ENCODE results near the gene ARFIP1.
A peak's percentile ranks its signal among the peaks of the same experiment; 100 is the strongest.
"Not testable (repeated sequence)": the region's sequence is repeated elsewhere in the genome, so short reads cannot be mapped to it uniquely, and the experiment has no call there.

Gene ARFIP1

DNA sequence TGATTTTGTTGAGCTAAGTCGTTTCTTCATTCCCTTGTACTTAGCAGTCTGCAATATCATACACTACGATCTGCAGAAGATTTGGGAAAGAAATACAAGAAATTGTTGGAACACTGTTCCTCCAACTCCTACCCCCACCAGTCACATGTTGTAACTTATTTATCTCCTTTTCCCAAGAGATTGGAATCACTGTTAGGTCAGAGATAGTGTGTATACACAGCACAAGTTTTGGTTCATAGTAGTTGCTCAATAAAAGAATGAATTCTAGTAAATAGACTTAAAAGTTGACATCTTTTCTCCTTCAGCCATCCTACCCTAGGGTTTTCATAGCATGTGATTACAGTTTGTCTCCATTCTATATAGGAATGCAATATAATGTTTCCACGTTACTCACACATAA, 68.8 kb downstream of the ARFIP1 start:
- H3K9me3 Mint-ChIP-seq, result peaks cover 9% of the 10 kb centered on the region
- H3K4me3 Mint-ChIP-seq, result no peak overlapping the region
- H3K27me3 Mint-ChIP-seq, result no peaks in the 10 kb centered on the region
- H3K36me3 Mint-ChIP-seq (ENCODE audit: low read depth), result peaks cover 9% of the 10 kb centered on the region
- peaks cover 24% of the 10 kb centered on the region for H3K4me1 Mint-ChIP-seq (ENCODE audit: low read depth)
- H3K27ac Mint-ChIP-seq, result no peak overlapping the region

DNA sequence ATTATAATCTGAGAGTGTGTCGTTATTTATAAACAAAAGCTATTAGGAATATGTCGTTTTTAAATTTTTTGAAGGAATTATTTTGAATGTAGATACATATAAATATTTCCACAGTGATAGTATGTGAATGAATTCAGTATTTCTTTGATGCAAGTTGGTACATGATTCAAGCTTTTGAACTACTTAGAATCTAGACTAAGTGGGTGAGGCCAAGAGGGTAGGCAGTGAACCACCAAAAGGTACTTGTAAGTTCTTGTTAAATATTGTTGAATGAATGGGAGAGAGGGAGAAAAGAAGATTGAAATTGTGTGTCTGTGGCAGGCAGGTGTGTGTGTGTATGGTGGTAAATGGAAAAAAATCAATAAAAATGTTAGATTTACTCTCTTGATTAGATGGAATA, 69.6 kb downstream of the ARFIP1 start:
- Mint-ChIP-seq H3K36me3 (ENCODE audit: low read depth) (peaks cover 15% of the 10 kb centered on the region), H3K4me3 (no peak overlapping the region), H3K9me3 (peaks cover 14% of the 10 kb centered on the region), H3K27ac (no peak overlapping the region), H3K4me1 (ENCODE audit: low read depth) (peaks cover 24% of the 10 kb centered on the region), H3K27me3 (no peaks in the 10 kb centered on the region)

DNA sequence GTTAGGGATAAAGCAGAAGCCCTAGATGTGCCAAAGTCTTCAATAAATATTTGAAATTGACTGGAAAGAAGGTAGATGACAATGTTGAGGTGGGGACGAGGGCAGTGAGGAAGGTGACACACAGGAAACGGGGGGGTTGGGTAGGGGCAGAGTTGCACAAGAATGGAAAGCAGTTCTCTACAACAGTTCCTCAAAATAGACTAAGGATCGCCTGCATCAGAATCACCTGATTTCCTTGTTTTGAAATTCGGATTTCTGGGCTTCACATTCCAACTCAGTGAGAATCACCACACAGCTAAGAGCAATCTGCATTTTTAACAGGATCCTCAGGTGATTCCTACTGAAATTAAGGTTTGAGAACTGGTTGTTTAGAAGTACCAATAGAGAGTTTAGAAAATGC, 70.6 kb downstream of the ARFIP1 start:
- peaks cover 24% of the 10 kb centered on the region for H3K4me1 Mint-ChIP-seq (ENCODE audit: low read depth)
- H3K9me3 Mint-ChIP-seq, result peaks cover 16% of the 10 kb centered on the region
- no peak overlapping the region for H3K27ac Mint-ChIP-seq
- peak overlapping the region; percentile 12 for H3K4me3 Mint-ChIP-seq
- peaks cover 17% of the 10 kb centered on the region for H3K36me3 Mint-ChIP-seq (ENCODE audit: low read depth)
- H3K27me3 Mint-ChIP-seq, result no peaks in the 10 kb centered on the region

DNA sequence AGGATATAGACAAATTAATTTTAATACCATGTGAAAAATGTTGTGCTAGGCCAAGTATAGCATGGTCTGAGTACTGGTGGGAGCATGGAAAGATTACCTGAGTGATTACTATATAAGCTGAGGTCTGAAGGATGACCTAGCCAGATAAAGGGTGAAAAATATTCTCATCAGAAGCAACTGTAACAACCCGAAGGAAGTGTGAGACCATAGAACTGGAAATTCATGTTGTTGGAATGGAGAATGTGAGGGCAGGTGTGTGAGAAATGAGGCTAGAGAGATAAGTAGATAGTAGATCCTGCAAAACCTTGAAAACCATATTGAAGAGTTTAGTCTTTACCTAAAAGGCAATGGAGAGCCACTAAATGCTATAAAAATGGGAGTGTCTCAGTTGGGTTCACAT, 71.5 kb downstream of the ARFIP1 start:
- Mint-ChIP-seq H3K4me3 (no peak overlapping the region), H3K36me3 (ENCODE audit: low read depth) (peaks cover 17% of the 10 kb centered on the region), H3K27me3 (no peaks in the 10 kb centered on the region), H3K4me1 (ENCODE audit: low read depth) (peaks cover 24% of the 10 kb centered on the region), H3K27ac (no peak overlapping the region), H3K9me3 (peaks cover 16% of the 10 kb centered on the region)

DNA sequence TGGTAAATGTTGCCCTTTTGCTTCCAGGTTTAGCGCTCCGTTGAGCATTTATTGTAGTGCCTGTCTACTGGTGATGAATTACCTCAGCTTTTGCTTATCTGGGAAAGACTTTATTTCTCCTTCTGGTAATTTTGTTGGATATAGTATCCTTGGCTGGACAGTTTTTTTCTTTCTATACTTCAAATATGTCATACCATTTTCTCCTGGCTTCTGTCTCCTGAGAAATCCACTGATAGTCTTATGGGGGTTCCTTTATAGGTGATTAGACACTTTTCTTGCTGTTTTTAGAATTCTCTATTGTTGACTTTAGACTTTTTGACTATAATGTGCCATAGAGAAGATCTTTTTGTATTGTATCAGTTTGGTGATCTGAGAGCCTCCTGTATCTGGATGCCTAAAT, 73.5 kb downstream of the ARFIP1 start:
- Mint-ChIP-seq H3K36me3 (ENCODE audit: low read depth) (peaks cover 17% of the 10 kb centered on the region), H3K4me1 (ENCODE audit: low read depth) (peaks cover 21% of the 10 kb centered on the region), H3K4me3 (no peak overlapping the region)

DNA sequence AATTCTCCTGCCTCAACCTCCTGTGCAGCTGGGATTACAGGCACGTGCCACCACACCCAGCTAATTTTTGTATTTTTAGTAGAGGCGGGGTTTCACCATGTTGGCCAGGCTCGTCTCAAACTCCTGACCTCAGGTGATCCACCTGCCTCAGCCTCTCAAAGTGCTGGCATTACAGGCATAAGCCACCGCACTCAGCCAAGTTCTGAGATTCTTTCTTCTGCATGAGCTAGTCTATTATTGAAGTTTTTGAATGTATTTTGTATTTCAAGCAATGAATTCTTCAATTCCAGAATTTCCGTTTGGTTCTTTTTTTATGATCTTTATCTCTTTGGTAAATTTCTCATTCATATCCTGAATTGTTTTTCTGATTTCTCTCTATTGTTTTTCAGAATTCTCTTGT, 74.3 kb downstream of the ARFIP1 start:
- H3K4me3 Mint-ChIP-seq, H3K27me3 Mint-ChIP-seq, H3K27ac Mint-ChIP-seq: not testable (repeated sequence)
- Mint-ChIP-seq H3K4me1 (ENCODE audit: low read depth) (peaks cover 21% of the 10 kb centered on the region), H3K36me3 (ENCODE audit: low read depth) (peaks cover 17% of the 10 kb centered on the region), H3K9me3 (peaks cover 16% of the 10 kb centered on the region)

More for the DNA sequence above, 73.5 kb downstream of the ARFIP1 start:
- Mint-ChIP-seq H3K27ac (no peak overlapping the region), H3K27me3 (no peaks in the 10 kb centered on the region), H3K9me3 (peaks cover 16% of the 10 kb centered on the region)

DNA sequence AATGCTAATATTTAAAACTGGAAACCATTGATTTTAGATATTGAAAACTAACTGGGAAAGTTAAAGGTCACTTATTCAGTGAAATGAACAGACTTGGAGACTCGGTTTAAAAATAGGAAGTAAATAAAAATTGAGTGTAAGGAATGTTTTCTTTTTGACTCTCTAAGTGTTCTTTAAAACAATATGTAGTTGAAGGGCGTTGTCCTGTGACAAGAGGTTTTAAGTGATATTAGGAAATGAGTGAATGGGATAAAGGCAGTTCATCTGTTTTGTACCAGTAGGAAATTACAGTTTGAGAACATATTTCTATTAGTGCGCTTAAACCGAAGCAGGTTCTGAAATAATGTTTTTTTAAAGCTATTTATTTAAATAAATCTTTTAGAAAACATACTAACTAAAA, 77.2 kb downstream of the ARFIP1 start:
- Mint-ChIP-seq H3K9me3 (peaks cover 16% of the 10 kb centered on the region), H3K36me3 (ENCODE audit: low read depth) (peaks cover 23% of the 10 kb centered on the region), H3K27ac (no peak overlapping the region), H3K4me3 (no peak overlapping the region), H3K4me1 (ENCODE audit: low read depth) (no peaks in the 10 kb centered on the region), H3K27me3 (no peaks in the 10 kb centered on the region)

DNA sequence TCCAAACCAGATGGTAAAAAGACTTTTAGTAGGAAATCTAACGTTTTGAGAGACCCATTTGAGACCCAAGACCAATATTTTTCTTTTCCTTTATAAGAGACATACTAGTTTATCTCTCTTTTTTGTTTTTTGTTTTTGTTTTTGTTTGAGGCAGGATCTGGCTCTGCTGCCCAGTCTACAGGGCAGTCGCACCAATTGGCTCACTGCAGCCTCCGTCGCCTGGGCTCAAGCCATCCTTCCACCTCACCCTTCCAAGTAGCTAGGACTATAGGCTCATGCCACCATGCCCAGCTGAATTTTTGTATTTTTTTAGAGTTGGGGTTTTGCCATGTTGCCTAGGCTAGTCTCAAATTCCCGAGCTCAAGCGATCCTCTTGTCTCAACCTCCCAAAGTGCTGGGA, 79.2 kb downstream of the ARFIP1 start:
- no peaks in the 10 kb centered on the region for H3K27me3 Mint-ChIP-seq
- no peak overlapping the region for H3K4me3 Mint-ChIP-seq
- H3K9me3 Mint-ChIP-seq, result peaks cover 6% of the 10 kb centered on the region
- no peak overlapping the region for H3K27ac Mint-ChIP-seq
- peaks cover 20% of the 10 kb centered on the region for H3K36me3 Mint-ChIP-seq (ENCODE audit: low read depth)
- H3K4me1 Mint-ChIP-seq (ENCODE audit: low read depth), result no peaks in the 10 kb centered on the region

DNA sequence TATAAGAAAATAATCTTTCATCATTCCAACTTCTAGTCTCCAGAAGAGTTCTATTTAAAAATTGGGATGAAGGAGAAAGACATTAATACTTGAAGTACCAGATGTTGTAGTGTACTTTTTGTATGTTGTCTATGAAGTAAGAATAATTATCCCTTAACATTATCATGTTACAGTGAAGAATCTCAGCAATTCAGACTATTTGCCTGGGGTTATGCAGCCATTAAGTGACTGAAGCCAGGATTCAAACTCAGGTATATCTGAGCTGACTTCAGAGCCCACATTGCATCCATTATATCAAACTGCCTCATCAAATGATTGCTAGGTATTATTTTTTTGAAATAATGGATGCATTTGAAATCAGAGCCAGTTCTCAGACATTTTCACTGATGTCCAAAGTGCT, 80.3 kb downstream of the ARFIP1 start:
- no peaks in the 10 kb centered on the region for H3K27me3 Mint-ChIP-seq
- no peak overlapping the region for H3K4me3 Mint-ChIP-seq
- no peaks in the 10 kb centered on the region for H3K4me1 Mint-ChIP-seq (ENCODE audit: low read depth)
- H3K36me3 Mint-ChIP-seq (ENCODE audit: low read depth), result peaks cover 19% of the 10 kb centered on the region
- H3K9me3 Mint-ChIP-seq, result no peaks in the 10 kb centered on the region
- H3K27ac Mint-ChIP-seq, result no peak overlapping the region

DNA sequence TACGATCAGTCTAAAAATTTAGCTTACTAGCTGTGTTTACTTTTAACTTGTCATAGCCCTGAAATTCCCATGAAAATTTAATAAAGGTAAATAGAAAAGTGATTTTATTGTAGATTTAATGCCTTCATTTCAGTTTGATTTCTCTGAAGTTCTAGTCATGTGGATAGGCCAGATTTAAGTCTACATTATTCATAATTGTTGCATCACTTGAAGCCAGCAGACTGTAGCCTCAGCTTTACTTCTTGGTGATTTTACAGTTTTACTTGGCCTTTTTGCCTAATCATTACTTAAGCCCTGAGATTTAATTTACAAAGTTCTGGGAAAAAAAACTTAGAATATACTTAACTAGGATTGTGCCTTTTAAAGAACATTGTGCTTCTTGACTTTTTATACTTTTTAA, 82.9 kb downstream of the ARFIP1 start:
- Mint-ChIP-seq H3K27me3 (no peaks in the 10 kb centered on the region), H3K4me1 (ENCODE audit: low read depth) (no peaks in the 10 kb centered on the region), H3K4me3 (no peak overlapping the region), H3K27ac (no peak overlapping the region), H3K36me3 (ENCODE audit: low read depth) (peaks cover 19% of the 10 kb centered on the region), H3K9me3 (no peaks in the 10 kb centered on the region)

DNA sequence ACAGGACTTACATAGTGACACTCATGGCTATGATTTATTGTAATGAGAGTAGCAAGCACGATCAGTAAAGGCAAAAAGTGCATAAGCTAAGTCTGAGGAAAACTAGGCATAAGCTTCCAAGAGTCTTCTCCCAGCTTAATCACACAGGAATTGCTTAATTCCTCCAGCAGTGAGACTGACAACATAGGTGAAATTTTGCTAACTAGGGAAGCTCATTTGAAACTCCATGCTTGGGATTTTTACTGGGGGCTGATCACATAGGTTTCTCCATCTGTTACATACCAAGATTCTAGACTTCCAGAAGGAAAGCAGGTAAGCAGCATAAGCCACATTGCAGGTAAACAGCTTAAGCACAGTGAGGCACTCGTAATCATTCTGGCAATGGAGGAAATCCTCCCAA, 84.6 kb downstream of the ARFIP1 start:
- H3K27ac Mint-ChIP-seq, result no peak overlapping the region
- no peak overlapping the region for H3K4me3 Mint-ChIP-seq
- H3K4me1 Mint-ChIP-seq (ENCODE audit: low read depth), result no peaks in the 10 kb centered on the region
- H3K36me3 Mint-ChIP-seq (ENCODE audit: low read depth), result peaks cover 19% of the 10 kb centered on the region
- H3K9me3 Mint-ChIP-seq, result no peaks in the 10 kb centered on the region
- H3K27me3 Mint-ChIP-seq, result no peaks in the 10 kb centered on the region

DNA sequence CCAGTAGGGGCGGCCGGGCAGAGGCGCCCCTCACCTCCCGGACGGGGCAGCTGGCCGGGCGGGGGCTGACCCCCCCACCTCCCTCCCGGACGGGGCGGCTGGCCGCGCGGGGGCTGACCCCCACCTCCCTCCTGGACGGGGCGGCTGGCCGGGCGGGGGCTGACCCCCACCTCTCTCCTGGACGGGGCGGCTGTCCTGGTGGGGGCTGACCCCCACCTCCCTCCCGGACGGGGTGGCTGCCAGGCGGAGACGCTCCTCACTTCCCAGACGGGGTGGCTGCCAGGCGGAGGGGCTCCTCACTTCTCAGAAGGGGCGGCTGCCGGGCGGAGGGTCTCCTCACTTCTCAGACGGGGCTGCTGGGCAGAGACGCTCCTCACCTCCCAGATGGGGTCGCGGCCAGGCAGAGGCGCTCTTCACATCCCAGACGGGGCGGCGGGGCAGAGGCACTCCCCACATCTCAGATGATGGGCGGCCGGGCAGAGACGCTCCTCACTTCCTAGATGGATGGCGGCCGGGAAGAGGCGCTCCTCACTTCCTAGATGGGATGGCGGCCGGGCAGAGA, 86.8 kb downstream of the ARFIP1 start:
- not testable (repeated sequence) for H3K9me3 Mint-ChIP-seq; H3K4me3 Mint-ChIP-seq; H3K27ac Mint-ChIP-seq; H3K27me3 Mint-ChIP-seq; H3K4me1 Mint-ChIP-seq (ENCODE audit: low read depth)
- H3K36me3 Mint-ChIP-seq (ENCODE audit: low read depth), result peaks cover 19% of the 10 kb centered on the region

DNA sequence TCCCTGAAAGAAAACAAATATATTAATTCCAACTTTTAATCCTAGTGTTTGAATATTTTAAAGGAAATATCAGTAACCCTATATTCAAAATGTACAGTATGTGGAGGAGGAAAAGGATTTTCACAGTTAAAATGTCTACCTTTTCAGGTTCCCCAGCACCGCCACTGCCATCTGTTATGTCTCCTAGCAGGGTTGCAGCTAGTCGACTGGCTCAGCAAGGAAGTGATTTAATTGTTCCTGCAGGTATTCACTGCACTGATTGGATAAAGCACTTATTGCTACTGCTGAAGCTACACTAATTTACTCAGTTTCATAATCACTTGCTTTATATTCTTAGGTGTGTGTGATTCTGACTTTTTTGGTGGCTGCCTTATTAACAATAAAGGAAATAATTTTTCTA, 90.9 kb downstream of the ARFIP1 start:
- Mint-ChIP-seq H3K27ac (no peak overlapping the region), H3K4me1 (ENCODE audit: low read depth) (no peaks in the 10 kb centered on the region), H3K36me3 (ENCODE audit: low read depth) (peaks cover 19% of the 10 kb centered on the region), H3K27me3 (no peaks in the 10 kb centered on the region), H3K4me3 (no peak overlapping the region), H3K9me3 (no peaks in the 10 kb centered on the region)

DNA sequence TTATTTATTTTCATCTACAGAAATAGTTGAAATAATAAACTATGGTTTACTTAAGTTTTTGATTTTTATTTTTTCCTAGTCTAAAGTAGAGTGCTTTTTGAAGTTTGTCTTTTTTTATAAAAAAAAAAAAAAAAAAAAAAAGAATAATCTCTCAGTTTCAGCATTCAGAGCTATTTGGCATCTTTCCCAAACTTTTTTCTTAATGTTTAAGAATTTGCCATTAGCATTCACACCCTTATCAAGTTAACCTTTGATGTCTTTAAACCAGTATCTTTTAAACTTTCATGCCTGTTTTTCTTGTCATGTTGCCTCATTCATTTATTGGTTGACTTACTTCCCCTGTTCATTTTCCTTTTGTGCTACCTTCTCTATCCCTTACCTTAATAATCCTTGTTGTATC, 95.5 kb downstream of the ARFIP1 start:
- H3K27me3 Mint-ChIP-seq, result no peaks in the 10 kb centered on the region
- H3K4me1 Mint-ChIP-seq (ENCODE audit: low read depth), result no peaks in the 10 kb centered on the region
- H3K27ac Mint-ChIP-seq, result no peak overlapping the region
- H3K36me3 Mint-ChIP-seq (ENCODE audit: low read depth), result peaks cover 48% of the 10 kb centered on the region
- no peak overlapping the region for H3K4me3 Mint-ChIP-seq
- H3K9me3 Mint-ChIP-seq, result no peaks in the 10 kb centered on the region

DNA sequence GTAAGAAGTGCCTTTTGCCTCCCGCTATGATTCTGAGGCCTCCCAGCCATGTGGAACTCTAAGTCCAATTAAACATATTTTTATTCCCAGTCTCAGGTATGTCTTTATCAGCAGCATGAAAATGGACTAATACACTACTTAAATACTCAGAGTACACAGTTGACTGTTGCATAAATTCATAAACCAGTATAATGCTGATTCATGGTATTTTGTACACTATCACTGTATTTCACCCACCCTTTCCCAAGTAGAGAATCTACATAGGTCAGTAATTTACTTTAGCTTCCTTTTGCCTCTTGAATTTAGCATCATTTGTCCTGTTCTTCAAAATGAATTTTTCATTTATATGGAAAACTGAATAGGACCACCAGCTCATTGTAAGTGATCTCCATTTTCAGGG, 98.1 kb downstream of the ARFIP1 start:
- H3K9me3 Mint-ChIP-seq, result no peaks in the 10 kb centered on the region
- no peak overlapping the region for H3K4me3 Mint-ChIP-seq
- H3K27me3 Mint-ChIP-seq, result no peaks in the 10 kb centered on the region
- no peaks in the 10 kb centered on the region for H3K4me1 Mint-ChIP-seq (ENCODE audit: low read depth)
- H3K27ac Mint-ChIP-seq, result no peak overlapping the region
- peaks cover 53% of the 10 kb centered on the region for H3K36me3 Mint-ChIP-seq (ENCODE audit: low read depth)

DNA sequence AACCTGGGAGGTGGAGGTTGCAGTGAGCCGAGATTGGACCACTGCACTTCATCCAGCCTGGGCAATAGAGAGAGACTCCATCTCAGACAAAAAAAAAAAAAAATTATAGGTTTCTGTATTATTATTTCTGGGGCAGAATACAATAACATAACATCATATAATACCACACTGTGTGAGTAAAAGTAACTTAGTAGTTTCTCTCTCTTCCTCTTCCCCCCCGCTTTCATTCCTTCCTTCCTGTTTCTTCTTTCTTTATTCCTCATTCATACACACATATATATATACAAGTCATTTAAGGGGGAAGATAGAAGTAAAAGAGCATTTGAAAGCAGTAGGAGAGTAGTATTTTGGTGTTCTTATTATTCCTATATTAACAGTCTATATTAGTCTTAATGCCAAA, 100.5 kb downstream of the ARFIP1 start:
- Mint-ChIP-seq H3K36me3 (ENCODE audit: low read depth) (peaks cover 45% of the 10 kb centered on the region), H3K4me1 (ENCODE audit: low read depth) (no peaks in the 10 kb centered on the region), H3K9me3 (no peaks in the 10 kb centered on the region), H3K4me3 (no peak overlapping the region), H3K27ac (no peak overlapping the region), H3K27me3 (no peaks in the 10 kb centered on the region)

Measured in stimulated activated naive CD8-positive, alpha-beta T cell treated with anti-CD3 and anti-CD28 coated beads, Interleukin-15, Interleukin-2, amounts not matched to agents 100 ng/mL and 50 ng/mL, for 24 hours (primary cell).